Endothelial cell of umbilical vein (primary cell): ENCODE measurements around the gene CLDN15. TPM values are rescaled to one million over a fixed set of nuclear protein-coding genes. Genes with fewer than 3 reads are reported as not detected.

Source experiments
- BruUV-seq: library from RNA; stranded (reverse); fragments of 400-500 nt; replicated peaks from 2 replicates; lab custom pipeline; 2021; lab: Mats Ljungman, UMichigan
- CTCF ChIA-PET: fragments of 300-600, 350-600 bp; sonication (Branson Sonifier 250); formaldehyde crosslinking; loops from one replicate; lab custom pipeline; 2021; ENCODE audit warnings: antibody characterized with exemption, inconsistent platforms; lab: Charles Lee
- POLR2A ChIA-PET: fragments of 300-600, 350-600 bp; sonication (Branson Sonifier 250); formaldehyde crosslinking; loops from one replicate; lab custom pipeline; 2021; ENCODE audit warnings: antibody characterized with exemption, inconsistent platforms; lab: Charles Lee
- DNase-seq: peaks from one replicate; pipeline ENCODE4 v3.0.0-alpha.2; 2011; ENCODE audit warnings: low read depth, low spot score
- FAIRE-seq: peaks from 2 replicates; lab custom pipeline; 2011; peaks lifted over from hg19 to GRCh38; lab: Jason Lieb, UNC
- H2AFZ ChIP-seq: 2 replicates; pipeline ENCODE4 v1.6.0; 2012; ENCODE audit warnings: low read depth, low read length, control low read depth, inconsistent platforms
- H3K27ac ChIP-seq: 2 replicates; pipeline ENCODE4 v1.5.1; 2011; ENCODE audit warnings: low read depth, mild to moderate bottlenecking, control low read depth, low read length, moderate library complexity; ENCODE audit not compliant: insufficient read depth
- H3K27me3 ChIP-seq, 2 experiments: 2 replicates each; pipeline versions ENCODE4 v1.6.0 to v1.6.1; 2011; ENCODE audit warnings: low read length in 2 of 2, mixed read lengths in 1 of 2; ENCODE audit not compliant: control insufficient read depth in 2 of 2, insufficient read depth in 2 of 2
- H3K36me3 ChIP-seq, 2 experiments: 2 replicates in 1 of 2; 3 replicates in 1 of 2; pipeline ENCODE4 v1.5.1; 2011; ENCODE audit warnings: low read length in 2 of 2, mild to moderate bottlenecking in 1 of 2, moderate library complexity in 1 of 2; ENCODE audit not compliant: control insufficient read depth in 2 of 2, insufficient read depth in 2 of 2; ENCODE audit errors: extremely low read depth in 1 of 2
- H3K4me1 ChIP-seq: 3 replicates; pipeline ENCODE4 v1.5.1; 2011; ENCODE audit warnings: mild to moderate bottlenecking, low read length; ENCODE audit not compliant: control insufficient read depth, insufficient read depth; ENCODE audit errors: extremely low read depth
- H3K4me2 ChIP-seq: 2 replicates; pipeline ENCODE4 v1.6.1; 2011; ENCODE audit warnings: low read length, control low read depth, mixed read lengths; ENCODE audit not compliant: insufficient read depth
- H3K4me3 ChIP-seq, 3 experiments: fragments of 200-600 bp in 1 of 3; sonication (generic), shearing (Covaris generic) in 1 of 3; replicated peaks in 1 of 3; 2 replicates each; pipeline ENCODE4 v1.5.1; 2011 to 2016; ENCODE audit warnings: control low read depth in 3 of 3, low read length in 3 of 3, mild to moderate bottlenecking in 2 of 3, inconsistent platforms in 1 of 3, low read depth in 1 of 3, moderate library complexity in 1 of 3; ENCODE audit not compliant: insufficient read depth in 1 of 3
- H3K79me2 ChIP-seq: 2 replicates; pipeline ENCODE4 v1.6.0; 2012; ENCODE audit warnings: low read length, inconsistent platforms; ENCODE audit not compliant: control insufficient read depth, insufficient read depth
- H3K9ac ChIP-seq: replicated peaks from 2 replicates; pipeline ENCODE3; 2011; ENCODE audit warnings: low read length, control low read depth; ENCODE audit not compliant: insufficient read depth; ENCODE audit errors: extremely low read depth
- H3K9me1 ChIP-seq: replicated peaks from 3 replicates; pipeline ENCODE4 v1.6.0; 2011; ENCODE audit warnings: mild to moderate bottlenecking, low read length; ENCODE audit not compliant: control insufficient read depth, insufficient read depth; ENCODE audit errors: extremely low read depth
- H3K9me3 ChIP-seq: replicated peaks from 2 replicates; pipeline ENCODE4 v1.5.1; 2012; ENCODE audit warnings: low read length, inconsistent platforms; ENCODE audit not compliant: control insufficient read depth, insufficient read depth
- H4K20me1 ChIP-seq: replicated peaks from 2 replicates; pipeline ENCODE3; 2011; ENCODE audit warnings: mild to moderate bottlenecking, low read length; ENCODE audit not compliant: control insufficient read depth, insufficient read depth; ENCODE audit errors: extremely low read depth
- EZH2 ChIP-seq: IDR thresholded peaks from 2 replicates; pipeline ENCODE4 v1.6.1; 2012; ENCODE audit warnings: borderline replicate concordance, low read depth, mild to moderate bottlenecking, moderate library complexity, low read length, inconsistent platforms; ENCODE audit not compliant: severe bottlenecking
- FOS ChIP-seq: IDR thresholded peaks from 2 replicates; pipeline ENCODE4 v1.6.1; 2011; ENCODE audit warnings: mild to moderate bottlenecking, low read length, moderate library complexity, borderline replicate concordance; ENCODE audit not compliant: insufficient read depth
- GATA2 ChIP-seq: IDR thresholded peaks from 2 replicates; pipeline ENCODE4 v1.7.0; 2011; ENCODE audit warnings: low read depth, mild to moderate bottlenecking, moderate library complexity, mixed read lengths, low read length; ENCODE audit not compliant: insufficient read length, insufficient read depth
- JUN ChIP-seq: IDR thresholded peaks from 2 replicates; pipeline ENCODE4 v1.6.1; 2011; ENCODE audit warnings: borderline replicate concordance, low read depth; ENCODE audit not compliant: insufficient read length, insufficient read depth
- MAX ChIP-seq: IDR thresholded peaks from 2 replicates; pipeline ENCODE4 v1.6.1; 2011; ENCODE audit not compliant: insufficient read depth, insufficient read length
- MYC ChIP-seq: IDR thresholded peaks from one replicate; pipeline ENCODE4 v1.6.1; 2011; ENCODE audit warnings: mild to moderate bottlenecking, low read depth, low read length
- POLR2A ChIP-seq: IDR thresholded peaks from 2 replicates; pipeline ENCODE4 v1.6.1; 2012; ENCODE audit warnings: low read depth, mild to moderate bottlenecking, control low read depth, low read length
- POLR2AphosphoS5 ChIP-seq: IDR thresholded peaks from 2 replicates; pipeline ENCODE4 v1.6.1; 2012; ENCODE audit warnings: low read depth, mild to moderate bottlenecking, control low read depth, low read length, moderate library complexity; ENCODE audit not compliant: insufficient read depth
- dilution Hi-C: fragments of 300-500 bp; cut with MboI; formaldehyde crosslinking; loops from one replicate; pipeline ENCODE4 v1.15.0; 2019; ENCODE audit warnings: low sequenced_read_pairs; ENCODE audit not compliant: extremely low pct_ligation_motif_present
- intact Hi-C: fragments of 100-400 bp; cut with micrococcal nuclease; formaldehyde crosslinking; loops from one replicate; pipeline ENCODE4 v1.10.0; 2022
- polyA plus RNA-seq, 4 experiments: library from polyadenylated mRNA; depleted of rRNA in 3 of 4; stranded (reverse) in 3 of 4; unstranded in 1 of 4; fragments of >200 nt; gene quantifications; 2 replicates each; pipeline versions ENCODE4 v1.2.1 to v1.2.3, GENCODE V29; 2011 to 2012; ENCODE audit warnings: missing spikeins in 1 of 4
- total RNA-seq: library from RNA; stranded (reverse); gene quantifications from 2 replicates; pipeline ENCODE4 v1.2.3, GENCODE V29; 2021
- TF ChIP-seq, protein P1 (sequence below), 2 donors: IDR thresholded peaks; 1 replicate in 1 of 2; 2 replicates in 1 of 2; pipeline ENCODE4 v1.5.1; 2011; ENCODE audit warnings: low read length in 2 of 2, mild to moderate bottlenecking in 2 of 2, moderate library complexity in 2 of 2, control low read depth in 1 of 2, inconsistent platforms in 1 of 2, low read depth in 1 of 2; ENCODE audit not compliant: insufficient read depth in 1 of 2; ENCODE audit errors: extremely low read depth in 1 of 2

CLDN15 gene
- total and polyA plus RNA-seq, 2 donors (not counting 3 experiments of a cell fraction or from before 2014, with no cell fraction given): 11.3 to 17.7 TPM

- POLR2A ChIA-PET: no interaction called here
- dilution Hi-C loops (no loop called here), intact Hi-C loops (no loop called here)
- TF ChIP-seq GATA2 (no peak), MYC (no peak), EZH2 (no peak), POLR2AphosphoS5 (no peak), MAX (no peak), JUN (no peak), FOS (no peak), POLR2A (no peak)
- TF ChIP-seq, protein P1, sequence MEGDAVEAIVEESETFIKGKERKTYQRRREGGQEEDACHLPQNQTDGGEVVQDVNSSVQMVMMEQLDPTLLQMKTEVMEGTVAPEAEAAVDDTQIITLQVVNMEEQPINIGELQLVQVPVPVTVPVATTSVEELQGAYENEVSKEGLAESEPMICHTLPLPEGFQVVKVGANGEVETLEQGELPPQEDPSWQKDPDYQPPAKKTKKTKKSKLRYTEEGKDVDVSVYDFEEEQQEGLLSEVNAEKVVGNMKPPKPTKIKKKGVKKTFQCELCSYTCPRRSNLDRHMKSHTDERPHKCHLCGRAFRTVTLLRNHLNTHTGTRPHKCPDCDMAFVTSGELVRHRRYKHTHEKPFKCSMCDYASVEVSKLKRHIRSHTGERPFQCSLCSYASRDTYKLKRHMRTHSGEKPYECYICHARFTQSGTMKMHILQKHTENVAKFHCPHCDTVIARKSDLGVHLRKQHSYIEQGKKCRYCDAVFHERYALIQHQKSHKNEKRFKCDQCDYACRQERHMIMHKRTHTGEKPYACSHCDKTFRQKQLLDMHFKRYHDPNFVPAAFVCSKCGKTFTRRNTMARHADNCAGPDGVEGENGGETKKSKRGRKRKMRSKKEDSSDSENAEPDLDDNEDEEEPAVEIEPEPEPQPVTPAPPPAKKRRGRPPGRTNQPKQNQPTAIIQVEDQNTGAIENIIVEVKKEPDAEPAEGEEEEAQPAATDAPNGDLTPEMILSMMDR (IDR thresholded peaks at IDR 0.05; ENCODE audit: extremely low read depth in 1 of 2, insufficient read depth in 1 of 2, low read depth in 1 of 2, low read length in 2 of 2): no peak
- H3K9me1 ChIP-seq: no peaks in the 10 kb centered on the region
- H3K9me3 ChIP-seq: no peaks in the 10 kb centered on the region
- CTCF ChIA-PET: no interaction called here
- peaks cover 2 to 8% of the 10 kb centered on the region in 2 experiments for H3K36me3 ChIP-seq
- H4K20me1 ChIP-seq: no peaks in the 10 kb centered on the region
- no peak overlapping the region for H2AFZ ChIP-seq
- H3K27me3 ChIP-seq: no peaks in the 10 kb centered on the region
- no peak for DNase-seq
- H3K27ac ChIP-seq: no peak overlapping the region
- no peak overlapping the region for H3K4me2 ChIP-seq
- H3K4me1 ChIP-seq: peaks cover 5% of the 10 kb centered on the region
- no peak overlapping the region for H3K4me3 ChIP-seq
- H3K79me2 ChIP-seq: peaks cover 27% of the 10 kb centered on the region
- H3K9ac ChIP-seq: no peak overlapping the region
- no peak for FAIRE-seq
- BruUV-seq: no TSS peak
These were observed 14.1 kb downstream of the CLDN15 start for GRCh38 chr7:101223528-101223927.
